ENCODE data around the gene COPB2.

The COPB2 gene

GRCh38 chr3:139364549-139364948 is 24.9 kb downstream of the COPB2 start:
- Histone ChIP-seq H2BK15ac (ENCODE audit: low read length) (no peak overlapping the region), H4K8ac (ENCODE audit: low read depth, low read length) (no peak overlapping the region), H2BK12ac (ENCODE audit: low read length) (no peak overlapping the region), H3K23ac (ENCODE audit: low read depth, low read length, poor library complexity) (no peak overlapping the region), H2BK120ac (ENCODE audit: low read depth, low read length) (no peak overlapping the region), H3K27ac (replicated peaks; ENCODE audit: low read length) (no peak overlapping the region), H3K36me3 (replicated peaks in 1 of 2; ENCODE audit: control insufficient read depth in 2 of 2, insufficient read depth in 2 of 2, low read length in 2 of 2) (peaks cover 11 to 99% of the 10 kb centered on the region in 2 donors), H3K79me1 (ENCODE audit: low read depth, low read length) (no peaks in the 10 kb centered on the region), H3K9ac (ENCODE audit: low read depth, low read length, poor library complexity) (no peak overlapping the region), H3K4me2 (ENCODE audit: insufficient read depth, low read length, poor library complexity, severe bottlenecking) (no peak overlapping the region), H3K4me1 (ENCODE audit: control insufficient read depth in 2 of 2, insufficient read depth in 1 of 2, low read depth in 1 of 2, low read length in 2 of 2) (peaks cover 0 to 19% of the 10 kb centered on the region in 2 donors), H3K4ac (ENCODE audit: low read length) (no peak overlapping the region), H4K91ac (ENCODE audit: low read depth, low read length, poor library complexity) (no peak overlapping the region), H3K14ac (ENCODE audit: low read length) (no peak overlapping the region), H3K9me3 (replicated peaks in 1 of 2; ENCODE audit: control insufficient read depth in 2 of 2, insufficient read depth in 1 of 2, low read depth in 1 of 2, low read length in 2 of 2) (peaks cover 0 to 4% of the 10 kb centered on the region in 2 donors), H3K18ac (ENCODE audit: low read length) (no peak overlapping the region), H3K4me3 (ENCODE audit: low read length in 2 of 2) (no peak overlapping the region), H2BK5ac (ENCODE audit: low read length) (no peak overlapping the region), H3K27me3 (ENCODE audit: control insufficient read depth in 3 of 3, insufficient read depth in 3 of 3, low read depth in 1 of 3, low read length in 3 of 3) (no peaks in the 10 kb centered on the region), H2AK5ac (ENCODE audit: low read depth, low read length) (no peak overlapping the region), H2AFZ (ENCODE audit: low read length) (no peak overlapping the region)
- no CpG with 5 or more reads among the region's 1 CpG for WGBS, 2 donors (ENCODE audit: extremely low coverage in 2 of 2, insufficient read length in 2 of 2, insufficient replicate concordance in 1 of 2)
- DNase-seq (ENCODE audit: low spot score) = no peak

GRCh38 chr3:139361276-139361675 is 28.2 kb downstream of the COPB2 start:
- no CpG with 5 or more reads among the region's 2 CpGs for whole genome bisulfite sequencing, 2 donors (ENCODE audit: extremely low coverage in 2 of 2, insufficient read length in 2 of 2, insufficient replicate concordance in 1 of 2)
- H3K4me1 ChIP-seq (ENCODE audit: control insufficient read depth in 2 of 2, insufficient read depth in 1 of 2, low read depth in 1 of 2, low read length in 2 of 2) = peaks cover 0 to 22% of the 10 kb centered on the region in 2 donors

GRCh38 chr3:139358841-139359562 is 30.4 kb downstream of the COPB2 start:
- Histone ChIP-seq H3K27ac (replicated peaks; ENCODE audit: low read length) (no peak overlapping the region), H2AFZ (ENCODE audit: low read length) (no peak overlapping the region), H2BK120ac (ENCODE audit: low read depth, low read length) (no peak overlapping the region), H2BK5ac (ENCODE audit: low read length) (no peak overlapping the region), H2AK5ac (ENCODE audit: low read depth, low read length) (no peak overlapping the region), H3K27me3 (ENCODE audit: control insufficient read depth in 3 of 3, insufficient read depth in 3 of 3, low read depth in 1 of 3, low read length in 3 of 3) (no peaks in the 10 kb centered on the region), H3K4me1 (ENCODE audit: control insufficient read depth in 2 of 2, insufficient read depth in 1 of 2, low read depth in 1 of 2, low read length in 2 of 2) (peaks cover 0 to 15% of the 10 kb centered on the region in 2 donors), H3K23ac (ENCODE audit: low read depth, low read length, poor library complexity) (no peak overlapping the region), H4K8ac (ENCODE audit: low read depth, low read length) (no peak overlapping the region), H3K36me3 (replicated peaks in 1 of 2; ENCODE audit: control insufficient read depth in 2 of 2, insufficient read depth in 2 of 2, low read length in 2 of 2) (peaks cover 27 to 90% of the 10 kb centered on the region in 2 donors), H3K4me3 (ENCODE audit: low read length in 2 of 2) (no peak overlapping the region), H2BK15ac (ENCODE audit: low read length) (no peak overlapping the region), H3K14ac (ENCODE audit: low read length) (no peak overlapping the region), H3K18ac (ENCODE audit: low read length) (no peak overlapping the region), H3K4me2 (ENCODE audit: insufficient read depth, low read length, poor library complexity, severe bottlenecking) (no peak overlapping the region), H2BK12ac (ENCODE audit: low read length) (no peak overlapping the region), H3K4ac (ENCODE audit: low read length) (no peak overlapping the region), H3K79me1 (ENCODE audit: low read depth, low read length) (no peaks in the 10 kb centered on the region), H4K91ac (ENCODE audit: low read depth, low read length, poor library complexity) (no peak overlapping the region), H3K9ac (ENCODE audit: low read depth, low read length, poor library complexity) (no peak overlapping the region), H3K9me3 (replicated peaks in 1 of 2; ENCODE audit: control insufficient read depth in 2 of 2, insufficient read depth in 1 of 2, low read depth in 1 of 2, low read length in 2 of 2) (no peaks in the 10 kb centered on the region)
- peak; percentile 6 for DNase-seq (ENCODE audit: low spot score)
- WGBS, 2 donors (ENCODE audit: extremely low coverage in 2 of 2, insufficient read length in 2 of 2, insufficient replicate concordance in 1 of 2) = no CpG with 5 or more reads among the region's 3 CpGs

More at GRCh38 chr3:139361276-139361675, 28.2 kb downstream of the COPB2 start:
- Histone ChIP-seq H3K27ac (replicated peaks; ENCODE audit: low read length) (no peak overlapping the region), H2BK120ac (ENCODE audit: low read depth, low read length) (no peak overlapping the region), H3K36me3 (replicated peaks in 1 of 2; ENCODE audit: control insufficient read depth in 2 of 2, insufficient read depth in 2 of 2, low read length in 2 of 2) (peaks cover 16 to 91% of the 10 kb centered on the region in 2 donors), H4K8ac (ENCODE audit: low read depth, low read length) (no peak overlapping the region), H3K79me1 (ENCODE audit: low read depth, low read length) (no peaks in the 10 kb centered on the region), H3K4me3 (ENCODE audit: low read length in 2 of 2) (no peak overlapping the region), H3K4me2 (ENCODE audit: insufficient read depth, low read length, poor library complexity, severe bottlenecking) (no peak overlapping the region), H3K4ac (ENCODE audit: low read length) (no peak overlapping the region), H3K18ac (ENCODE audit: low read length) (no peak overlapping the region), H3K9me3 (replicated peaks in 1 of 2; ENCODE audit: control insufficient read depth in 2 of 2, insufficient read depth in 1 of 2, low read depth in 1 of 2, low read length in 2 of 2) (peaks cover 0 to 4% of the 10 kb centered on the region in 2 donors), H2BK15ac (ENCODE audit: low read length) (no peak overlapping the region), H2BK5ac (ENCODE audit: low read length) (no peak overlapping the region), H3K23ac (ENCODE audit: low read depth, low read length, poor library complexity) (no peak overlapping the region), H3K14ac (ENCODE audit: low read length) (no peak overlapping the region), H2AFZ (ENCODE audit: low read length) (no peak overlapping the region), H4K91ac (ENCODE audit: low read depth, low read length, poor library complexity) (no peak overlapping the region), H3K9ac (ENCODE audit: low read depth, low read length, poor library complexity) (no peak overlapping the region), H2AK5ac (ENCODE audit: low read depth, low read length) (no peak overlapping the region), H3K27me3 (ENCODE audit: control insufficient read depth in 3 of 3, insufficient read depth in 3 of 3, low read depth in 1 of 3, low read length in 3 of 3) (no peaks in the 10 kb centered on the region), H2BK12ac (ENCODE audit: low read length) (no peak overlapping the region)
- no peak for DNase-seq (ENCODE audit: low spot score)

- H2AFZ ChIP-seq (ENCODE audit: low read length) = no peak overlapping the region
- no peak overlapping the region for H3K9ac ChIP-seq (ENCODE audit: low read depth, low read length, poor library complexity)
- no peak overlapping the region for H2BK12ac ChIP-seq (ENCODE audit: low read length)
- no peaks in the 10 kb centered on the region for H3K27me3 ChIP-seq (ENCODE audit: control insufficient read depth in 3 of 3, insufficient read depth in 3 of 3, low read depth in 1 of 3, low read length in 3 of 3)
- no peak overlapping the region for H2BK5ac ChIP-seq (ENCODE audit: low read length)
- H3K18ac ChIP-seq (ENCODE audit: low read length) = no peak overlapping the region
- no peak overlapping the region for H3K4ac ChIP-seq (ENCODE audit: low read length)
- DNase-seq (ENCODE audit: low spot score) = no peak
- no peaks in the 10 kb centered on the region for H3K79me1 ChIP-seq (ENCODE audit: low read depth, low read length)
- peaks cover 0 to 15% of the 10 kb centered on the region in 2 donors for H3K4me1 ChIP-seq (ENCODE audit: control insufficient read depth in 2 of 2, insufficient read depth in 1 of 2, low read depth in 1 of 2, low read length in 2 of 2)
- WGBS, 2 donors (ENCODE audit: extremely low coverage in 2 of 2, insufficient read length in 2 of 2, insufficient replicate concordance in 1 of 2) = no CpG with 5 or more reads among the region's 4 CpGs
- no peak overlapping the region for H3K4me3 ChIP-seq (ENCODE audit: low read length in 2 of 2)
- H3K14ac ChIP-seq (ENCODE audit: low read length) = no peak overlapping the region
- no peak overlapping the region for H2AK5ac ChIP-seq (ENCODE audit: low read depth, low read length)
- H3K23ac ChIP-seq (ENCODE audit: low read depth, low read length, poor library complexity) = no peak overlapping the region
- no peak overlapping the region for H4K8ac ChIP-seq (ENCODE audit: low read depth, low read length)
- H3K36me3 ChIP-seq (replicated peaks in 1 of 2; ENCODE audit: control insufficient read depth in 2 of 2, insufficient read depth in 2 of 2, low read length in 2 of 2) = peaks cover 27 to 89% of the 10 kb centered on the region in 2 donors
- H4K91ac ChIP-seq (ENCODE audit: low read depth, low read length, poor library complexity) = no peak overlapping the region
- no peaks in the 10 kb centered on the region for H3K9me3 ChIP-seq (replicated peaks in 1 of 2; ENCODE audit: control insufficient read depth in 2 of 2, insufficient read depth in 1 of 2, low read depth in 1 of 2, low read length in 2 of 2)
- no peak overlapping the region for H2BK15ac ChIP-seq (ENCODE audit: low read length)
- H3K4me2 ChIP-seq (ENCODE audit: insufficient read depth, low read length, poor library complexity, severe bottlenecking) = no peak overlapping the region
- no peak overlapping the region for H2BK120ac ChIP-seq (ENCODE audit: low read depth, low read length)
- H3K27ac ChIP-seq (replicated peaks; ENCODE audit: low read length) = no peak overlapping the region
Observed at GRCh38 chr3:139357899-139358298, 31.5 kb downstream of the COPB2 start.

Data from neuronal stem cell (in vitro differentiated cells).